ENCODE data around the gene TRAM2. TPM values are rescaled to one million over a fixed set of nuclear protein-coding genes. Genes with fewer than 3 reads are reported as not detected.

The TRAM2 gene
- total RNA-seq, 1 donor from 2014 or later: 11.0 TPM

DNA sequence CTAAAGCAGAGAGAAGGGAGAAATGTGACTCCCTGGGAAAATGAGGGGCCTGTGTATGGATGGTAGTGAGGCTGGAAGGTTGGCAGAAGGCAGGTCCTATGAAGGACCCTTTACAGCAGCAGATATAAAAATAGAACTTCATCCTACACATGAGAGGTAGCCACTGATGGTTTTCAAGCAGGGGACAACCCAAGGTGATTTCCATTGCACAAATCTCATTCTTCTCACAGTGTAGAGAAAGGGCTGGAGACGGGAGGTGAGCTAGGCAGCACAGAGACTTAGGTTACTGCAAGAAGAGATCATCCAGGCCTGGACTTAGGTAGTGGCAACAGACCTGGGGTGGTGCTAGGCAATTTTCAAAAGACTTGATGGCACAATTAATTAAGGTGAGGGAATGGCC, 30.7 kb downstream of the TRAM2 start:
- H3K27me3 ChIP-seq: no peaks in the 10 kb centered on the region
- H3K4me1 ChIP-seq: peaks cover 60% of the 10 kb centered on the region
- TF ChIP-seq, protein P1, sequence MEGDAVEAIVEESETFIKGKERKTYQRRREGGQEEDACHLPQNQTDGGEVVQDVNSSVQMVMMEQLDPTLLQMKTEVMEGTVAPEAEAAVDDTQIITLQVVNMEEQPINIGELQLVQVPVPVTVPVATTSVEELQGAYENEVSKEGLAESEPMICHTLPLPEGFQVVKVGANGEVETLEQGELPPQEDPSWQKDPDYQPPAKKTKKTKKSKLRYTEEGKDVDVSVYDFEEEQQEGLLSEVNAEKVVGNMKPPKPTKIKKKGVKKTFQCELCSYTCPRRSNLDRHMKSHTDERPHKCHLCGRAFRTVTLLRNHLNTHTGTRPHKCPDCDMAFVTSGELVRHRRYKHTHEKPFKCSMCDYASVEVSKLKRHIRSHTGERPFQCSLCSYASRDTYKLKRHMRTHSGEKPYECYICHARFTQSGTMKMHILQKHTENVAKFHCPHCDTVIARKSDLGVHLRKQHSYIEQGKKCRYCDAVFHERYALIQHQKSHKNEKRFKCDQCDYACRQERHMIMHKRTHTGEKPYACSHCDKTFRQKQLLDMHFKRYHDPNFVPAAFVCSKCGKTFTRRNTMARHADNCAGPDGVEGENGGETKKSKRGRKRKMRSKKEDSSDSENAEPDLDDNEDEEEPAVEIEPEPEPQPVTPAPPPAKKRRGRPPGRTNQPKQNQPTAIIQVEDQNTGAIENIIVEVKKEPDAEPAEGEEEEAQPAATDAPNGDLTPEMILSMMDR (IDR thresholded peaks at IDR 0.05): no peak
- TF ChIP-seq POLR2A (IDR thresholded peaks at IDR 0.05) (no peak), POLR2AphosphoS5 (IDR thresholded peaks at IDR 0.05; ENCODE audit: insufficient read depth in 1 of 2, low read depth in 1 of 2) (no peak)
- no peak overlapping the region for H3K4me3 ChIP-seq
- H3K9me3 ChIP-seq: no peaks in the 10 kb centered on the region
- no peak for DNase-seq (ENCODE audit: extremely low spot score in 2 of 2)
- H3K36me3 ChIP-seq: no peaks in the 10 kb centered on the region
- no peak overlapping the region for H3K27ac ChIP-seq
- intact Hi-C loops (cut with DNase I): no loop called here

DNA sequence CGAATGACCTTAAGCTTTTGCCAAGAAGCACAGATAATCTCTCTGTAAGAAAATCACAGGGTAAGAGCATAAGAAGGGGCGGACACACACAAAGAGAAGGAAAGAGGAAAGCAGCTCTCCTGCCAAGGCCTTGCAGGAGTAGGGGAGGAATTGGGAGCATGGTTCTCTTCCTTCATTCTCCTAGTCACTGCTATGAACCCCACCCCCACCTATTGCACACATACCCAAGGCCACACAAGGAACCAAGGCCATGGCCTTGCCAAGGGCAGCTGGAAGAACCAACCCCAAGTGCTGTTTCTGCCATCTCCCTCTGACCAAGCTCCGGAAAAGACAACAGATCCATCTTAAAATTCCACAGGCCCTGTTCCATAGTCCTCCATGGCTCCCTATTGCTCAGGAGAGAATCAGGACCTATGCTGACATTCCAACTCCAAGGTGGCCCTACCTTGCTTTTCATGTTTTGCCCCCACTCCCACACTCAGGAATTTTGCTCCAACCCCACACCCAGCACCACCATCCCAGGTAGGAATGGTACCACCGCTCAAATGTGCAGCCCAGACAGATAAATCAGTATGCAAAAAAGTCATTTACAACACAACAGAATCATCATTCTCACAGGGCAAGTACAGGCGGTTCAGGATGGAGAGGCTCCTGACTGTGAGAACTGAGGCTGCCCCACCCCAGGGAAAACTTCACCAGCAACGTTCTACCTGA, 31.3 kb downstream of the TRAM2 start:
- Histone ChIP-seq H3K4me1 (peaks cover 60% of the 10 kb centered on the region), H3K36me3 (no peaks in the 10 kb centered on the region), H3K4me3 (no peak overlapping the region), H3K27me3 (no peaks in the 10 kb centered on the region), H3K27ac (no peak overlapping the region), H3K9me3 (no peaks in the 10 kb centered on the region)
- intact Hi-C loops (cut with DNase I): no loop called here
- DNase-seq (ENCODE audit: extremely low spot score in 2 of 2): no peak
- no peak for TF ChIP-seq POLR2AphosphoS5 (IDR thresholded peaks at IDR 0.05; ENCODE audit: insufficient read depth in 1 of 2, low read depth in 1 of 2)
- TF ChIP-seq, protein P1 (IDR thresholded peaks at IDR 0.05): no peak
- no peak for TF ChIP-seq POLR2A (IDR thresholded peaks at IDR 0.05)

DNA sequence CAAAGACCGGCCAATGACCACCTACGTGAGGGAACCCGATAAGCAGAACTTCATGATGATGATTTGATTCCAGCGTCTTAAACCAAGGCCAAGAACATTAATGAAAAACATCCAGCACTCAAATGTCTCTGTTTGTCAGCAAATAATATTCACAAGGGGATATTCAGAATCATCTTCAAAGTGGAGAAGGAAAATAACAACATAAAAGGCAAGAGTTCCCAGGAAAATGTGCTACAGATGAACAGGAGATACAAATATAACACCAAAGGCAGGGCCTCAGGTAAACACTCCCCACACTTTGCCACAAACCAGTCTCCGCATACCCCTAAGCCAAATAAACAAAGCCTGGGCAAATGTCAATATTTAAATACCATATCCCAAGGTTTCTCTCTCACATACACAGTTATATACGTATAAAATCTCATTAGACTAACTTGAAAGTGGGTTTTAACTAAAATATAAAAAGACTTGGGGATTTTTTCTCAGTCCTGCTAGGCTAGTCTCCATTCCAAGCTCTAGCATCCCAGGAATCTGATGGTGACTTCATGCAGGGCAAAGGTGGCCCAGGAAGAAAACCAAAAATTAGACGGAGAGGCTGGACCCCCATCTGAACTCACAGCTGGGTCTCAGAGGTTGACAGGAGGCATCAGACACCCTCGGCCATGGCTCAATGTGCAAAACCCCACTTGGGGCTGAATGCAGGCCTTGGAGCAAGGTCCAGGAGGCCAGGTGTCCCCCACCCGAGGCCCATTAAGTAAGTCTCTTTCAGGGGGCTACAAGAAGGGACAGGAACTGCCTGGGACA, 32.1 kb downstream of the TRAM2 start:
- H3K4me1 ChIP-seq: peaks cover 66% of the 10 kb centered on the region
- H3K27me3 ChIP-seq: no peaks in the 10 kb centered on the region
- H3K27ac ChIP-seq: no peak overlapping the region
- DNase-seq (ENCODE audit: extremely low spot score in 2 of 2): no peak
- H3K9me3 ChIP-seq: no peaks in the 10 kb centered on the region
- TF ChIP-seq POLR2AphosphoS5 (IDR thresholded peaks at IDR 0.05; ENCODE audit: insufficient read depth in 1 of 2, low read depth in 1 of 2) (no peak), POLR2A (IDR thresholded peaks at IDR 0.05) (no peak)
- TF ChIP-seq, protein P1 (IDR thresholded peaks at IDR 0.05): no peak
- no peak overlapping the region for H3K4me3 ChIP-seq
- no peaks in the 10 kb centered on the region for H3K36me3 ChIP-seq
- intact Hi-C loops (cut with DNase I): no loop called here

DNA sequence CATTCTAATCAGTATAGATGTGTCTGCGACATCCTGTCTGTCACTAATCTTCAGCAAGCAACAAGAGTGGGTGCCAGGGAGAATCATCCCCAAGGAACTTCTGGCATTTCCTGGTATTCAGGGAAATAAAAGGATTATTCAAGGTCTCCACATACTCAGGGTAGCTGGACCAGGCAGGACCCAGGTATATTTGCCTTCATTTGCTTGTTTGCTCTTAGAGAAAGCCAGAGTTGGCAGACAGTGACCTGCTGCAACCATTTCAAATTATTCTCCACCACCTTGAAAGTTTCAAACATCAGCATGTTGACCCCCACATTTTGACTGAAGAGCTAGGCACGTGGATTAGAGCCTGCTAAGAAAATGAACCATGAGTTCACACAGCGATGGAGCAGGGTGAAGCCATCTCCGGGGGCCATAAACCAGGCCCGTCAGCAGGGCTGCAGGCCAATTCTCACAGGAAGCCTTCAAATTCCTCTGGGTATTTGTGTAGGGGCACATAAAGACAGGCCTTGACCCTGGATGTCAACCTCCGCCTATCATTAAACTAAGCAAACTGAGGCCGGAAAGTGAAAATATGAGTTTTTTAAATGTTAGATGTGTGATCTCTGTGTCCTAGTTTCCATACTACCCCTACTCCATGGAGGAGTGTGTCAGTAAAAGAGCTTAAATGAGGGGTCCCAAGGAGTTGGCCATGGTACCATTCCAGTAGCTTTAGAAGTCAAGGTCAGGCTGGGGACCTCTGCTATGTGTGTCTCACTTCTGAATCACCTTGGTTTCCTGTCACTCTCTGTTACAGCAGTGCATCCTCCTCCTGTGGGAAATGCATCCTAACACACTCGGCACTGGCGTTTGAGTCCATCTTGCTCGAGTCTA, 32.9 kb downstream of the TRAM2 start:
- H3K4me1 ChIP-seq: peaks cover 72% of the 10 kb centered on the region
- no peaks in the 10 kb centered on the region for H3K36me3 ChIP-seq
- intact Hi-C loops (cut with DNase I): no loop called here
- no peak for DNase-seq (ENCODE audit: extremely low spot score in 2 of 2)
- H3K27ac ChIP-seq: no peak overlapping the region
- H3K9me3 ChIP-seq: no peaks in the 10 kb centered on the region
- TF ChIP-seq, protein P1 (IDR thresholded peaks at IDR 0.05): no peak
- TF ChIP-seq POLR2A (IDR thresholded peaks at IDR 0.05): no peak
- no peak for TF ChIP-seq POLR2AphosphoS5 (IDR thresholded peaks at IDR 0.05; ENCODE audit: insufficient read depth in 1 of 2, low read depth in 1 of 2)
- H3K4me3 ChIP-seq: no peak overlapping the region
- H3K27me3 ChIP-seq: no peaks in the 10 kb centered on the region

Measured in vagina (tissue), 2 donors.